CD8-positive, alpha-beta memory T cell (primary cell): ENCODE results near the gene ARSB. TPM values are rescaled to one million over a fixed set of nuclear protein-coding genes. Genes with fewer than 3 reads are reported as not detected.

Experiments used
- CTCF ChIA-PET: fragments of 350-600 bp; sonication (Branson Sonifier 250); formaldehyde crosslinking; loops from one replicate; lab custom pipeline; 2021; ENCODE audit warnings: antibody characterized with exemption; lab: Charles Lee
- POLR2A ChIA-PET: fragments of 350-600 bp; sonication (Branson Sonifier 250); formaldehyde crosslinking; loops from one replicate; lab custom pipeline; 2021; ENCODE audit warnings: antibody characterized with exemption; lab: Charles Lee
- DNase-seq, 5 donors: peaks; one replicate each; pipeline versions ENCODE4 v3.0.0 to v3.0.0-alpha.2; 2020 to 2022; ENCODE audit warnings: mixed read lengths in 1 of 5
- H3K27ac ChIP-seq: one replicate; pipeline ENCODE4 v1.7.0; 2013; ENCODE audit warnings: low read depth, mild to moderate bottlenecking, low read length, moderate library complexity
- H3K27me3 ChIP-seq: 2 replicates; pipeline ENCODE4 v1.7.0; 2013; ENCODE audit warnings: low read length, mild to moderate bottlenecking; ENCODE audit not compliant: insufficient read depth, poor library complexity, severe bottlenecking
- H3K36me3 ChIP-seq: 2 replicates; pipeline ENCODE4 v1.7.0; 2013; ENCODE audit warnings: mild to moderate bottlenecking, low read length, moderate library complexity; ENCODE audit not compliant: insufficient read depth
- H3K4me1 ChIP-seq: 2 replicates; pipeline ENCODE4 v1.7.0; 2013; ENCODE audit warnings: mild to moderate bottlenecking, low read length, moderate library complexity; ENCODE audit not compliant: insufficient read depth
- H3K4me3 ChIP-seq: 2 replicates; pipeline ENCODE4 v1.7.0; 2013; ENCODE audit warnings: mild to moderate bottlenecking, low read length
- H3K9me3 ChIP-seq: 2 replicates; pipeline ENCODE4 v1.7.0; 2013; ENCODE audit warnings: mild to moderate bottlenecking, low read length
- H3K27ac Mint-ChIP-seq, 8 donors: one replicate each; pipeline ENCODE4 v1.8.0; 2020 to 2021; ENCODE audit warnings: mixed read lengths in 8 of 8, mild to moderate bottlenecking in 6 of 8, inconsistent platforms in 3 of 8, moderate library complexity in 3 of 8
- H3K27me3 Mint-ChIP-seq, 2 donors: one replicate each; pipeline ENCODE4 v1.8.0; 2020 to 2021; ENCODE audit warnings: mixed read lengths in 2 of 2, mild to moderate bottlenecking in 1 of 2, moderate library complexity in 1 of 2
- H3K36me3 Mint-ChIP-seq, 3 donors: one replicate each; pipeline ENCODE4 v1.8.0; 2020 to 2021; ENCODE audit warnings: mixed read lengths in 3 of 3, inconsistent platforms in 1 of 3, mild to moderate bottlenecking in 1 of 3
- H3K4me1 Mint-ChIP-seq, 3 donors: one replicate each; pipeline ENCODE4 v1.8.0; 2020 to 2021; ENCODE audit warnings: mixed read lengths in 3 of 3, inconsistent platforms in 1 of 3, mild to moderate bottlenecking in 1 of 3
- H3K4me3 Mint-ChIP-seq, 7 donors: one replicate each; pipeline ENCODE4 v1.8.0; 2020 to 2021; ENCODE audit warnings: mixed read lengths in 7 of 7, mild to moderate bottlenecking in 6 of 7, moderate library complexity in 4 of 7, inconsistent platforms in 2 of 7
- H3K9me3 Mint-ChIP-seq, 5 donors: one replicate each; pipeline ENCODE4 v1.8.0; 2020 to 2022; ENCODE audit warnings: mixed read lengths in 5 of 5, mild to moderate bottlenecking in 3 of 5, moderate library complexity in 2 of 5, inconsistent platforms in 1 of 5
- polyA plus RNA-seq: library from polyadenylated mRNA; unstranded; fragments of 300-500 nt; fragmentation: Illumina TruSeq; gene quantifications from one replicate; pipeline ENCODE4 v1.2.3, GENCODE V29; 2021
- total RNA-seq, 2 experiments: library from RNA; stranded (reverse); gene quantifications; one replicate each; pipeline ENCODE4 v1.2.3, GENCODE V29; 2021

The ARSB gene
- total and polyA plus RNA-seq, 3 experiments from 2014 or later = 5.1 to 19.9 (median 19.6) TPM

- Mint-ChIP-seq H3K4me3 (no peak overlapping the region), H3K27ac (peak overlapping the region in 1 of 8 donors; percentile 85), H3K36me3 (peaks cover 16 to 37% (median 18%) of the 10 kb centered on the region in 3 donors), H3K9me3 (no peaks in the 10 kb centered on the region), H3K4me1 (no peaks in the 10 kb centered on the region), H3K27me3 (no peaks in the 10 kb centered on the region)
- no peaks in the 10 kb centered on the region for H3K27me3 ChIP-seq
- H3K36me3 ChIP-seq = no peaks in the 10 kb centered on the region
- H3K27ac ChIP-seq = no peak overlapping the region
- DNase-seq = no peak
- CTCF ChIA-PET = no interaction called here
- POLR2A ChIA-PET = no interaction called here
- no peaks in the 10 kb centered on the region for H3K4me1 ChIP-seq
- H3K9me3 ChIP-seq = no peaks in the 10 kb centered on the region
- H3K4me3 ChIP-seq = no peak overlapping the region
Measured at GRCh38 chr5:78961743-78962142, 23.4 kb downstream of the ARSB start.

DNA sequence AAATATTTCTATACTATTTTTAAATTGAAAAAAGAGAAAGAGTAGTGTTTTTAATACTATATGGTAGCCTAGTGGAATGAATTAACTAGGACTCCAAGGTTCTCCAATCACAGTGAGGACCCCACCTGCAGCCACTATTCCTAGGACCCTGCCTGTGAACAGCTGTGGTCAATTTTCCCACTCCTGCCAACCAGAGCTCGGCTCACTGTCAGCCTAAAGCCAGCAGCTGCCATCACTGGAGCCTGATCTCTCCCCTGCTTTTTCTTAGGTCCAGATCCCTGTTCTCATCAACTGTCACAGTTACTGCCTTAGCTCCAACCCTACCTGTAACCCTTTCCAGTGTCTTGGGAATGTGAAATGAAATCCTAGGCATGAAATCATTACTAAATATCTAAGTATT, 25.3 kb downstream of the ARSB start:
- Mint-ChIP-seq H3K9me3 (no peaks in the 10 kb centered on the region), H3K27me3 (no peaks in the 10 kb centered on the region), H3K4me3 (no peak overlapping the region), H3K36me3 (peaks cover 21 to 34% (median 23%) of the 10 kb centered on the region in 3 donors), H3K27ac (peak overlapping the region in 2 of 8 donors; percentile 27 to 75), H3K4me1 (no peaks in the 10 kb centered on the region)
- Histone ChIP-seq H3K36me3 (no peaks in the 10 kb centered on the region), H3K27me3 (no peaks in the 10 kb centered on the region), H3K27ac (no peak overlapping the region), H3K9me3 (no peaks in the 10 kb centered on the region), H3K4me1 (no peaks in the 10 kb centered on the region), H3K4me3 (no peak overlapping the region)
- DNase-seq = no peak
- CTCF ChIA-PET = no interaction called here
- POLR2A ChIA-PET = no interaction called here

DNA sequence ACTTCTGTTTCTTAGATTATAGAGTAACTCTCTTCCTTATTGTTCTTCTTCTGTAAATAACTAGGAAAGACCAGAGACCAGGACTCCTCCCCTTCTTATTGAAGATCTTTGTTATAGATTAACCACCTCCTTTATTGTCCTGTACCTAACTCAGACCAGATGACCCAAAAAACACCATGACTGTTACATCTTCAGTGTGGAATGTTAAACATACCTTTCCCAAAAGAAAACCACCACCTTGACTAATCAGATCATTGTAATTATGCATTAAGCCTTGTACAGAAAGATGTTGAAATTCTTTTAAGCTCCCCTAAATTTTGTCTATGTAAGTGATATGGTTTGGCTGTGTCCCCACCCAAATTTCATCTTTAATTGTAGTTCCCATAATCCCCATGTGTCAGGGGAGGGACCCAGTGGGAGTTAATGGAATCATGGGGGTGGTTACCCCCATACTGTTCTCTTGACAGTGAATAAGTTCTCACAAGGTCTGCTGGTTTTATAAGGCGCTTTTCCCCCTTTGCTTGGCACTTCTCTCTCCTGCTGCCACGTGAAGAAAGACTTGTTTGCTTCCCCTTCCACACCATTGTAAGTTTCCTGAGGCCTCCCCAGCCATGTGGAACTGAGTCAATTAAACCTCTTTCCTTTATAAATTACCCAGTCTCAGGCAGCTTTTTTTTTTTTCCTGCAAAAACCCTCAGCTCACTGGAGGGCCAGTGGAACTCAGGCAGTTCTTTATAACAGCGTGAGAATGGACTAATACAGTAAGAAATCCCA, 26.3 kb downstream of the ARSB start:
- H3K9me3 ChIP-seq = no peaks in the 10 kb centered on the region
- no peaks in the 10 kb centered on the region for H3K4me1 ChIP-seq
- no peaks in the 10 kb centered on the region for H3K36me3 ChIP-seq
- no peak overlapping the region for H3K27ac ChIP-seq
- POLR2A ChIA-PET = no interaction called here
- H3K4me3 Mint-ChIP-seq = no peak overlapping the region
- no peak for DNase-seq
- no peaks in the 10 kb centered on the region for H3K9me3 Mint-ChIP-seq
- no peaks in the 10 kb centered on the region for H3K27me3 ChIP-seq
- H3K36me3 Mint-ChIP-seq = peaks cover 14 to 25% (median 24%) of the 10 kb centered on the region in 3 donors
- H3K4me3 ChIP-seq = no peak overlapping the region
- no peak overlapping the region for H3K27ac Mint-ChIP-seq
- no peaks in the 10 kb centered on the region for H3K27me3 Mint-ChIP-seq
- H3K4me1 Mint-ChIP-seq = peaks cover 0 to 3% (median 2%) of the 10 kb centered on the region in 3 donors
- CTCF ChIA-PET = no interaction called here

DNA sequence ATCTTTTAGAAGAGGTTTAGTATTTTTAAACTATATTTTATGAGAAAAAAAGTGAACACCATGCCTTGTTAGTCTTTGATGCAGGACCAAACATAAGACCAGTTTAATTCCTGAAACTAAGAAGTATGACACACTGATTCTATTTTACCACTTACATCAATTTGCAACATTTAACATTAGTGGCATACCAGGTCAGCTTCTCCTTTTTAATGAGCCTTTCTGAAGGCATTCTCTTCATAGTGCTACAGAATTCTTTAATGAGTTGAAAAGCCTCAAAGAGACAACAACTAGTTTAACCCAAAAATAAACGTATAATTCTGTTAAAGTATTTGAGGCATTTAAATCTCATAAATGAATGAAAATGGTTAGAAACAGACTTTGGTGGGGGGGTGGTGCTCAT, 28.2 kb downstream of the ARSB start:
- no peaks in the 10 kb centered on the region for H3K36me3 ChIP-seq
- ChIA-PET CTCF (no interaction called here), POLR2A (no interaction called here)
- Mint-ChIP-seq H3K36me3 (peaks cover 9 to 22% (median 18%) of the 10 kb centered on the region in 3 donors), H3K27me3 (no peaks in the 10 kb centered on the region), H3K9me3 (no peaks in the 10 kb centered on the region), H3K4me3 (no peak overlapping the region), H3K4me1 (peaks cover 5 to 14% (median 8%) of the 10 kb centered on the region in 3 donors), H3K27ac (no peak overlapping the region)
- no peaks in the 10 kb centered on the region for H3K4me1 ChIP-seq
- DNase-seq = no peak
- no peaks in the 10 kb centered on the region for H3K9me3 ChIP-seq
- H3K27me3 ChIP-seq = no peaks in the 10 kb centered on the region
- H3K4me3 ChIP-seq = no peak overlapping the region
- no peak overlapping the region for H3K27ac ChIP-seq

GRCh38 chr5:78953092-78953800, 31.9 kb downstream of the ARSB start:
- Histone ChIP-seq H3K27me3 (no peaks in the 10 kb centered on the region), H3K4me3 (no peak overlapping the region), H3K4me1 (no peaks in the 10 kb centered on the region), H3K9me3 (no peaks in the 10 kb centered on the region), H3K27ac (no peak overlapping the region), H3K36me3 (no peaks in the 10 kb centered on the region)
- ChIA-PET CTCF (no interaction called here), POLR2A (no interaction called here)
- Mint-ChIP-seq H3K36me3 (peaks cover 6 to 19% (median 16%) of the 10 kb centered on the region in 3 donors), H3K4me1 (peaks cover 5 to 14% (median 8%) of the 10 kb centered on the region in 3 donors), H3K27ac (no peak overlapping the region), H3K4me3 (no peak overlapping the region), H3K27me3 (no peaks in the 10 kb centered on the region), H3K9me3 (no peaks in the 10 kb centered on the region)
- no peak for DNase-seq

- no peaks in the 10 kb centered on the region for H3K36me3 ChIP-seq
- H3K4me1 ChIP-seq = no peaks in the 10 kb centered on the region
- no peak overlapping the region for H3K27ac ChIP-seq
- Mint-ChIP-seq H3K27me3 (no peaks in the 10 kb centered on the region), H3K4me1 (no peaks in the 10 kb centered on the region), H3K27ac (no peak overlapping the region), H3K36me3 (peaks cover 2 to 7% (median 4%) of the 10 kb centered on the region in 3 donors), H3K4me3 (no peak overlapping the region), H3K9me3 (no peaks in the 10 kb centered on the region)
- ChIA-PET CTCF (no interaction called here), POLR2A (no interaction called here)
- DNase-seq = no peak
- H3K4me3 ChIP-seq = no peak overlapping the region
- H3K9me3 ChIP-seq = no peaks in the 10 kb centered on the region
- no peaks in the 10 kb centered on the region for H3K27me3 ChIP-seq
Measured at GRCh38 chr5:78930721-78931120, 54.4 kb downstream of the ARSB start.

- DNase-seq = no peak
- CTCF ChIA-PET = no interaction called here
- Mint-ChIP-seq H3K4me3 (no peak overlapping the region), H3K27ac (no peak overlapping the region), H3K9me3 (no peaks in the 10 kb centered on the region), H3K4me1 (no peaks in the 10 kb centered on the region), H3K27me3 (no peaks in the 10 kb centered on the region), H3K36me3 (peaks cover 2 to 7% (median 4%) of the 10 kb centered on the region in 3 donors)
- H3K4me1 ChIP-seq = no peaks in the 10 kb centered on the region
- H3K27me3 ChIP-seq = no peaks in the 10 kb centered on the region
- H3K4me3 ChIP-seq = no peak overlapping the region
- H3K27ac ChIP-seq = no peak overlapping the region
- POLR2A ChIA-PET = no interaction called here
- H3K9me3 ChIP-seq = no peaks in the 10 kb centered on the region
- no peaks in the 10 kb centered on the region for H3K36me3 ChIP-seq
Measured at GRCh38 chr5:78929833-78930232, 55.3 kb downstream of the ARSB start.

DNA sequence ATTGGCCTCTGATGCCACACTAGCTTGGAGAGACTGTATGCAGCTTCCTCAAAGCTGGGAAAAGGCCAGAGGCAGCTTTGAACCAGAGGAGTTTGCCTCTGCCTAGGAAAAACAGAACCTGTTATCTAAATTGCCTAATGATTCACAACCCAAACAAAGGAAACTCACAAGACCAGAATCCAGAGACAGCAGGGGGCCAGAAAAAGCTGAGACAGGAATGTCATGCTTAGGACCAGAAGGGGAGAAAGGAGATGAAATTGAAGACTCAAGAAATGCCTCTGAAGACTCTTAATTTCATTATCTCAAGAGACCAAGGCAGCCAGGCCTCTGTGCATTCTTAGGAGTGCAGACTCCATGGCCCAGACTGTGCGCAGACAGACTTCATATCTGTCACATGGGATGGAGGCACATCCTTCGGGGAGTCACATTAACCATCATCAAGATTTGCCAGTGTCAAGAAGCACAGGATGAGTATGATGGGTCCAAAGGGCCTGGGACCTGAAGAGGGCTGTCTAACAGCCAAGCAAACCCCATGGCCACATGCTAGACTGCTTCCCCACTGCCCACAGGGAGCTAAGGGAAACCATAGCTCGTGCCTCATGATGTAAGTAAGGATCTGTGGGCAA, 57.3 kb downstream of the ARSB start:
- Mint-ChIP-seq H3K27me3 (no peaks in the 10 kb centered on the region), H3K4me3 (no peak overlapping the region), H3K36me3 (peaks cover 3 to 9% (median 7%) of the 10 kb centered on the region in 3 donors), H3K9me3 (no peaks in the 10 kb centered on the region), H3K4me1 (no peaks in the 10 kb centered on the region), H3K27ac (peak overlapping the region in 3 of 8 donors; percentile 11 to 72 (median 65))
- H3K27ac ChIP-seq = no peak overlapping the region
- H3K27me3 ChIP-seq = no peaks in the 10 kb centered on the region
- ChIA-PET POLR2A (no interaction called here), CTCF (no interaction called here)
- no peak for DNase-seq
- H3K4me1 ChIP-seq = no peaks in the 10 kb centered on the region
- H3K9me3 ChIP-seq = no peaks in the 10 kb centered on the region
- H3K4me3 ChIP-seq = no peak overlapping the region
- no peaks in the 10 kb centered on the region for H3K36me3 ChIP-seq
